ENCODE data around the gene IGLL1. TPM values are rescaled to one million over a fixed set of nuclear protein-coding genes. Genes with fewer than 3 reads are reported as not detected.
"Not testable (repeated sequence)": the region's sequence is repeated elsewhere in the genome, so short reads cannot be mapped to it uniquely, and the experiment has no call there.

Gene IGLL1
- polyA plus RNA-seq, 6 donors from 2014 or later = not detected

GRCh38 chr22:23578306-23578705 is 1.8 kb downstream of the IGLL1 start:
- no peaks in the 10 kb centered on the region for H3K9me3 Mint-ChIP-seq
- DNase-seq (no peak), ATAC-seq (ENCODE audit: low read depth in 2 of 2) (no peak)
- peak overlapping the region in 4 of 8 donors; percentile 25 to 88 (median 61) for H3K4me3 Mint-ChIP-seq
- H3K36me3 Mint-ChIP-seq = no peaks in the 10 kb centered on the region
- peaks cover 5 to 32% (median 18%) of the 10 kb centered on the region in 3 donors for H3K27me3 Mint-ChIP-seq
- peak overlapping the region in 1 of 6 donors; percentile 91 for H3K27ac Mint-ChIP-seq
- peaks cover 13 to 38% (median 33%) of the 10 kb centered on the region in 3 donors for H3K4me1 Mint-ChIP-seq

GRCh38 chr22:23576681-23577080 is 3.4 kb downstream of the IGLL1 start:
- H3K4me1 Mint-ChIP-seq = peaks cover 11 to 32% (median 26%) of the 10 kb centered on the region in 3 donors
- ATAC-seq (ENCODE audit: low read depth in 2 of 2) = no peak
- H3K4me3 Mint-ChIP-seq = no peak overlapping the region
- H3K27me3 Mint-ChIP-seq = peaks cover 5 to 26% (median 18%) of the 10 kb centered on the region in 3 donors
- no peaks in the 10 kb centered on the region for H3K36me3 Mint-ChIP-seq
- no peak for DNase-seq
- peaks cover 0 to 5% (median 0%) of the 10 kb centered on the region in 7 donors for H3K9me3 Mint-ChIP-seq
- H3K27ac Mint-ChIP-seq = peak overlapping the region in 2 of 6 donors; percentile 35 to 66

- no peak for ATAC-seq (ENCODE audit: low read depth in 2 of 2)
- H3K36me3 Mint-ChIP-seq = no peaks in the 10 kb centered on the region
- peaks cover 0 to 5% (median 0%) of the 10 kb centered on the region in 7 donors for H3K9me3 Mint-ChIP-seq
- DNase-seq = no peak
- peak overlapping the region in 2 of 6 donors; percentile 32 to 46 for H3K27ac Mint-ChIP-seq
- peaks cover 5 to 23% (median 19%) of the 10 kb centered on the region in 3 donors for H3K4me1 Mint-ChIP-seq
- H3K27me3 Mint-ChIP-seq = peaks cover under 1 to 24% (median 18%) of the 10 kb centered on the region in 3 donors
- H3K4me3 Mint-ChIP-seq = no peak overlapping the region
These were observed 4.5 kb downstream of the IGLL1 start for GRCh38 chr22:23575601-23576000.

- no peak overlapping the region for H3K4me3 Mint-ChIP-seq
- peaks cover 0 to 5% (median 0%) of the 10 kb centered on the region in 7 donors for H3K9me3 Mint-ChIP-seq
- H3K27me3 Mint-ChIP-seq = peaks cover 0 to 24% (median 18%) of the 10 kb centered on the region in 3 donors
- no peak overlapping the region for H3K27ac Mint-ChIP-seq
- no peak for DNase-seq
- ATAC-seq (ENCODE audit: low read depth in 2 of 2) = no peak
- H3K36me3 Mint-ChIP-seq = no peaks in the 10 kb centered on the region
- peaks cover 4 to 23% (median 19%) of the 10 kb centered on the region in 3 donors for H3K4me1 Mint-ChIP-seq
These were observed 5.2 kb downstream of the IGLL1 start for GRCh38 chr22:23574877-23575276.

GRCh38 chr22:23574371-23574811 is 5.7 kb downstream of the IGLL1 start:
- Mint-ChIP-seq H3K36me3 (no peaks in the 10 kb centered on the region), H3K4me3 (no peak overlapping the region), H3K27ac (no peak overlapping the region), H3K4me1 (peaks cover 4 to 23% (median 19%) of the 10 kb centered on the region in 3 donors), H3K27me3 (peaks cover 0 to 24% (median 18%) of the 10 kb centered on the region in 3 donors), H3K9me3 (peaks cover 0 to 5% (median 0%) of the 10 kb centered on the region in 7 donors)
- no peak for DNase-seq
- ATAC-seq (ENCODE audit: low read depth in 2 of 2) = no peak

- ATAC-seq (ENCODE audit: low read depth in 2 of 2); H3K36me3 Mint-ChIP-seq; DNase-seq; H3K9me3 Mint-ChIP-seq: not testable (repeated sequence)
- Mint-ChIP-seq H3K27me3 (peaks cover 0 to 26% (median 18%) of the 10 kb centered on the region in 3 donors), H3K27ac (peak overlapping the region in 1 of 6 donors; percentile 41), H3K4me1 (peaks cover 4 to 17% (median 13%) of the 10 kb centered on the region in 3 donors), H3K4me3 (peak overlapping the region in 1 of 8 donors; percentile 35)
These were observed 6.3 kb downstream of the IGLL1 start for GRCh38 chr22:23573701-23574235.

- Mint-ChIP-seq H3K27me3 (peaks cover 0 to 27% (median 18%) of the 10 kb centered on the region in 3 donors), H3K4me1 (peaks cover 4 to 13% (median 6%) of the 10 kb centered on the region in 3 donors)
- ATAC-seq (ENCODE audit: low read depth in 2 of 2); H3K27ac Mint-ChIP-seq; DNase-seq; H3K9me3 Mint-ChIP-seq; H3K4me3 Mint-ChIP-seq; H3K36me3 Mint-ChIP-seq: not testable (repeated sequence)
These were observed 7.0 kb downstream of the IGLL1 start for GRCh38 chr22:23573106-23573505.

- H3K4me1 Mint-ChIP-seq = peaks cover 9 to 11% (median 10%) of the 10 kb centered on the region in 3 donors
- H3K9me3 Mint-ChIP-seq = peaks cover 0 to 5% (median 0%) of the 10 kb centered on the region in 7 donors
- H3K27ac Mint-ChIP-seq = peak overlapping the region in 2 of 6 donors; percentile 24 to 28
- no peak overlapping the region for H3K4me3 Mint-ChIP-seq
- ATAC-seq (ENCODE audit: low read depth in 2 of 2) (no peak), DNase-seq (no peak)
- H3K36me3 Mint-ChIP-seq = no peaks in the 10 kb centered on the region
- H3K27me3 Mint-ChIP-seq = peaks cover 0 to 29% (median 28%) of the 10 kb centered on the region in 3 donors
These were observed 8.6 kb downstream of the IGLL1 start for GRCh38 chr22:23571486-23571885.

GRCh38 chr22:23570681-23571080 is 9.4 kb downstream of the IGLL1 start:
- DNase-seq = no peak
- H3K27me3 Mint-ChIP-seq = peaks cover 4 to 26% (median 25%) of the 10 kb centered on the region in 3 donors
- no peak for ATAC-seq (ENCODE audit: low read depth in 2 of 2)
- no peaks in the 10 kb centered on the region for H3K36me3 Mint-ChIP-seq
- H3K4me1 Mint-ChIP-seq = peaks cover 11 to 13% (median 13%) of the 10 kb centered on the region in 3 donors
- peaks cover 0 to 5% (median 0%) of the 10 kb centered on the region in 7 donors for H3K9me3 Mint-ChIP-seq
- H3K27ac Mint-ChIP-seq = no peak overlapping the region
- H3K4me3 Mint-ChIP-seq = peak overlapping the region in 1 of 8 donors; percentile 53

GRCh38 chr22:23569716-23570115 is 10.4 kb downstream of the IGLL1 start:
- H3K36me3 Mint-ChIP-seq = no peaks in the 10 kb centered on the region
- H3K4me3 Mint-ChIP-seq = peak overlapping the region in 1 of 8 donors; percentile 49
- ATAC-seq (ENCODE audit: low read depth in 2 of 2) = no peak
- H3K4me1 Mint-ChIP-seq = peaks cover 13 to 18% (median 14%) of the 10 kb centered on the region in 3 donors
- no peak overlapping the region for H3K27ac Mint-ChIP-seq
- H3K9me3 Mint-ChIP-seq = peaks cover 0 to 5% (median 0%) of the 10 kb centered on the region in 7 donors
- DNase-seq = no peak
- peaks cover 6 to 30% (median 27%) of the 10 kb centered on the region in 3 donors for H3K27me3 Mint-ChIP-seq

GRCh38 chr22:23569291-23569690 is 10.8 kb downstream of the IGLL1 start:
- ATAC-seq (ENCODE audit: low read depth in 2 of 2) (no peak), DNase-seq (no peak)
- no peak overlapping the region for H3K27ac Mint-ChIP-seq
- H3K27me3 Mint-ChIP-seq = peaks cover 6 to 34% (median 31%) of the 10 kb centered on the region in 3 donors
- H3K4me1 Mint-ChIP-seq = peaks cover 13 to 18% (median 14%) of the 10 kb centered on the region in 3 donors
- peaks cover 0 to 5% (median 0%) of the 10 kb centered on the region in 7 donors for H3K9me3 Mint-ChIP-seq
- H3K36me3 Mint-ChIP-seq = no peaks in the 10 kb centered on the region
- H3K4me3 Mint-ChIP-seq = peak overlapping the region in 1 of 8 donors; percentile 49

GRCh38 chr22:23566705-23567475 is 13.2 kb downstream of the IGLL1 start:
- Mint-ChIP-seq H3K9me3 (peaks cover 0 to 2% (median 0%) of the 10 kb centered on the region in 7 donors), H3K27ac (peak overlapping the region in 1 of 6 donors; percentile 19), H3K4me3 (peak overlapping the region; percentile 54 to 90 (median 74))

More at GRCh38 chr22:23566705-23567475, 13.2 kb downstream of the IGLL1 start:
- peaks cover 9 to 43% (median 35%) of the 10 kb centered on the region in 3 donors for H3K27me3 Mint-ChIP-seq
- DNase-seq (no peak), ATAC-seq (ENCODE audit: low read depth in 2 of 2) (no peak)
- no peaks in the 10 kb centered on the region for H3K36me3 Mint-ChIP-seq
- peaks cover 13 to 18% (median 14%) of the 10 kb centered on the region in 3 donors for H3K4me1 Mint-ChIP-seq

Measured in naive B cell (primary cell).